ENCODE data around the gene NGFR.

Gene NGFR

DNA sequence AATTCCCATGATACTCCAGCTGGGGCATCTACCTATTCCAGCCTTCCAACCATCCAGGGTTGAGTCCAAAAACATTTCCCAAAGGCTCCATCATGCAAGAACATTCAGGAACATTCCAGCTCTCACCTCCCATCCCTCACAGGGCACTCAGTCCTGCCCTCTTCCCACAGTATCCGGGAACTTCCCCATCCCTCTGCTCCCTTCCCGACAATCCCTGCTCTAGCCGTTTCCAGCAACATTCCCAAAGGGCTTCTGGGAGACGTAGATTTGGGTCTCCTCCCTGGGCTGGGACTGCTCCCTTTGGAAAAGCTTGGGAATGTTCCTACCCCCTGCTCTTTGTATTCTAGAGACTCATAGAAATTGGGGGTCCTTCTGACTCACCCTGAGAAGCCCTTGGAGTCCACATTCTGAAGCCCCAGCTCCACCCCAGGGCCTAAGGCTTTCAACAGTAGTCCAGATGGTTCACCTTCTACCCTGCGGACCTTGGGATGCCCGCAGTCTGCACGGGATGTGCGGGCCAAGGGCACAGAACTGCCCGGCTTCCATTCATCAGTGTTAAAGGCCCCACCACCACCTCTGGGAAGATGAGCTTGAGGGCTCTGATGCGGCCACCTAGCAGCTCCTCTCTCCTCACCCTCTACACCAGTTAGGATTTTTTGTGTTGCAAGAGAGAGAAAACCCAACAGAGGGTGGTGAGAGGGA, 25.4 kb downstream of the NGFR start:
- H3K9ac ChIP-seq (ENCODE audit: insufficient read length) = no peak overlapping the region
- no peaks in the 10 kb centered on the region for H3K36me3 ChIP-seq (ENCODE audit: insufficient read depth, low read length)
- no peak for DNase-seq (ENCODE audit: low read depth, low spot score)
- H3K9me3 ChIP-seq (ENCODE audit: low read depth, low read length) = no peaks in the 10 kb centered on the region
- H3K4me3 ChIP-seq = no peak overlapping the region
- no peak for TF ChIP-seq FOXP2 (optimal IDR thresholded peaks at IDR 0.05; ENCODE audit: control extremely low read depth, extremely low read length, insufficient read depth)
- TF ChIP-seq POLR2AphosphoS5 (IDR thresholded peaks at IDR 0.05; ENCODE audit: borderline replicate concordance, low read depth, low read length) = no peak
- TF ChIP-seq EZH2 (IDR thresholded peaks at IDR 0.05) = no peak
- H3K27ac ChIP-seq = no peak overlapping the region

DNA sequence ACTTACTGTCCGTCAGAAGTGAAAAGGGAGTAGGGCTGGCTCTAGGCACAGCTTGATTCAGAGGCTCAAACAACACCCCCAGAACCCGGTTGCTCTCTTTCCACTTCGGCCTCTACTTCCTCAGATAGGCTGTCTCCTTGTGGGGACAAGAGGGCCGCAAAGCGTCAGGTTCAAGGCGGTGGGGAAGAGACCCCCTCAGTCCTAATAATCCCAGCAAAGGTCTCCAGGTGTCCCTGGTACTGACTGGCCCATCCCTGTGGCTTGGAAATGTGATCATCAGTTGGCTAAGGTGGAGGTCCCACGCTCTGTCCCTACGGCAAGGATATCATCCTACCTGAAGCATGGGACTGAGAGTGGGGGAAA, 26.0 kb downstream of the NGFR start:
- Histone ChIP-seq H3K4me3 (no peak overlapping the region), H3K27ac (no peak overlapping the region), H3K9me3 (ENCODE audit: low read depth, low read length) (no peaks in the 10 kb centered on the region), H3K36me3 (ENCODE audit: insufficient read depth, low read length) (no peaks in the 10 kb centered on the region), H3K9ac (ENCODE audit: insufficient read length) (no peak overlapping the region)
- no peak for DNase-seq (ENCODE audit: low read depth, low spot score)
- no peak for TF ChIP-seq EZH2 (IDR thresholded peaks at IDR 0.05)
- no peak for TF ChIP-seq POLR2AphosphoS5 (IDR thresholded peaks at IDR 0.05; ENCODE audit: borderline replicate concordance, low read depth, low read length)
- no peak for TF ChIP-seq FOXP2 (optimal IDR thresholded peaks at IDR 0.05; ENCODE audit: control extremely low read depth, extremely low read length, insufficient read depth)

DNA sequence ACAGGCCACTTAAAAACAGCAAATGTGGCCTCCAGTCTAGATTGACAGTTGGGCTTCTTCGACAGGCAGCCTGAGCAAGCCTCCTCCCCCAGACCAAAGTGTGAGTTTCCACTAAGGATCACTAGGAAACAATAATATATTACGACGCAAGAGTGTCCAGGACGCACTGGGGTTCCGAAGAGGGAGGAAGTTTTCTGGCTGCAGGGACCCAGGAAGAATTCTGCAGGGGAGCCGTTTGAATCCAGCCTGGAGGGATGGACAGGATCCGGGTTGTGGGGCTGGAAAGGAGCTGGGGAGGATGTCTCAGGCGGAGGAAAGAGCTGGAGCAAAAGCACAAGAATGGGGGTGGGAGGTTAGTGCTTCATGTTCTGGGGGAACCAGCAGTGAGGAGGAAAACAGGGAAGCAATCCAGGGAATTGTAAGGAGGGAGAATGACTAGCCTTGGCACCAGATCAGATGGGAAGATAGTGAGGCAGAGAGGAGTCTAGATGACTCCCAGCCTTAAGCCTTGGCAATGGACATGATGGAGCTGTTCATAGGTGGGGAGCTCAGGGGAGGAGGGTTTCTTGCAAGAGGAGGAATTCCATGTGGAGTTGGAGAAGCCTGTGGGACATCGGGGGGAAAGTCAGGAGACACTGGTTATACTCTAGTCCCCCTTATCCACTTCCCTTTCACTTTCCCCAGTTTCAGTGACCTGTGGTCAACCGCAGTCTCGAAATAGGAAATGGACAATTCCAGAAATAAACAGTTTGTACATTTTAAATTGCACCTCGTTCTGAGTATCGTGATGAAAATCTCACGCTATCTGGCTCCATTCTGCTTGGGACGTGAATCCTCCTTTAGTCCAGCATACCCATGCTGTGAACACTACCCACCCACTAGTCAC, 26.6 kb downstream of the NGFR start:
- H3K9ac ChIP-seq (ENCODE audit: insufficient read length) = no peak overlapping the region
- H3K36me3 ChIP-seq (ENCODE audit: insufficient read depth, low read length) = no peaks in the 10 kb centered on the region
- DNase-seq (ENCODE audit: low read depth, low spot score) = no peak
- no peak overlapping the region for H3K27ac ChIP-seq
- no peak overlapping the region for H3K4me3 ChIP-seq
- TF ChIP-seq EZH2 (IDR thresholded peaks at IDR 0.05) (no peak), FOXP2 (optimal IDR thresholded peaks at IDR 0.05; ENCODE audit: control extremely low read depth, extremely low read length, insufficient read depth) (no peak), POLR2AphosphoS5 (IDR thresholded peaks at IDR 0.05; ENCODE audit: borderline replicate concordance, low read depth, low read length) (no peak)
- no peaks in the 10 kb centered on the region for H3K9me3 ChIP-seq (ENCODE audit: low read depth, low read length)

DNA sequence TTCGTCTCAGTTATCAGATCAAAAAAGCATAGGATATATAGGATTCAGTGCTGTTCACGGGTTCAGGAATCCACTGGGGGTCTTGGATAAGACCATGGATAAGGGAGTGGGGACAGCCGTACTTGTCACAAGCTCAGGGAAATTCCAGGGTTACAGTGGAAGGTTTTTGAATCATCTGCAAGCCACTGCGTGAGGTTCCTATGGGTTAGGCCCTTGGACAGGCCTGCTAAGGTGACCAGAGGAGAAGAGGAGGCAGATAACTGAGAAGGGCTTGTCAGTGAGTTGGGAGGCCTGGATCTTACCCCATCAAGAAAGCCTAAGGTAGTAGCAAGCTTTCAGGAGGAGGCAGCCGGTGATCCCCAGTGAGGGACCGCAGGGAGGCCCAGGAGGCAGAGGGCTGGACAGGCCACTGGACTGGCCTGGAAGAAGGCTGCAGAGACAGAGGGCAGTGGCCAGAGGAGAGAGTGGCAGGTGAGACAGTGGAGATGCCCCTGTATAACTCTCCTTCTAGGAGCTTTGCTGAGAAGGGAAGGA, 27.3 kb downstream of the NGFR start:
- Histone ChIP-seq H3K9me3 (ENCODE audit: low read depth, low read length) (no peaks in the 10 kb centered on the region), H3K36me3 (ENCODE audit: insufficient read depth, low read length) (no peaks in the 10 kb centered on the region), H3K9ac (ENCODE audit: insufficient read length) (no peak overlapping the region), H3K27ac (no peak overlapping the region), H3K4me3 (no peak overlapping the region)
- DNase-seq (ENCODE audit: low read depth, low spot score) = no peak
- no peak for TF ChIP-seq POLR2AphosphoS5 (IDR thresholded peaks at IDR 0.05; ENCODE audit: borderline replicate concordance, low read depth, low read length)
- TF ChIP-seq EZH2 (IDR thresholded peaks at IDR 0.05) = no peak
- TF ChIP-seq FOXP2 (optimal IDR thresholded peaks at IDR 0.05; ENCODE audit: control extremely low read depth, extremely low read length, insufficient read depth) = no peak

DNA sequence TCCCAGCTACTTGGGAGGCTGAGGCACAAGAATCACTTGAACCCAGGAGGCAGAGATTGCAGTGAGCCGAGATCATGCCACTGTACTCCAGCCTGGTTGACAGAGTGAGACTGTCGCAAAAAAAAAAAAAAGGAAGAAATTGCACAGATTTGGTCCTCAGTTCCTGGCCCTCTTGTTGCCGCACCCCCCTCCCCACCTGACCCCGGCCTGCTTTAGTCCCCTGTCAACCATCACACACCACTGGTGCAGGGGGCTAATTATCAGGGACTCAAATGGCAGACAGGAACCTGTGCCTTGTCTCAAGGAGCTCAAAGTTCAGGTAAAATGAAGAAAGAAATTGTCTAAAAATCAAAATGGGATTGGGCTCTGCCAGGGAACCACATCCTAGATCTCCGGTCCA, 28.1 kb downstream of the NGFR start:
- Histone ChIP-seq H3K9ac (ENCODE audit: insufficient read length) (no peak overlapping the region), H3K36me3 (ENCODE audit: insufficient read depth, low read length) (no peaks in the 10 kb centered on the region), H3K4me3 (no peak overlapping the region), H3K9me3 (ENCODE audit: low read depth, low read length) (no peaks in the 10 kb centered on the region), H3K27ac (no peak overlapping the region)
- DNase-seq (ENCODE audit: low read depth, low spot score) = no peak
- no peak for TF ChIP-seq EZH2 (IDR thresholded peaks at IDR 0.05)
- no peak for TF ChIP-seq FOXP2 (optimal IDR thresholded peaks at IDR 0.05; ENCODE audit: control extremely low read depth, extremely low read length, insufficient read depth)
- TF ChIP-seq POLR2AphosphoS5 (IDR thresholded peaks at IDR 0.05; ENCODE audit: borderline replicate concordance, low read depth, low read length) = no peak

DNA sequence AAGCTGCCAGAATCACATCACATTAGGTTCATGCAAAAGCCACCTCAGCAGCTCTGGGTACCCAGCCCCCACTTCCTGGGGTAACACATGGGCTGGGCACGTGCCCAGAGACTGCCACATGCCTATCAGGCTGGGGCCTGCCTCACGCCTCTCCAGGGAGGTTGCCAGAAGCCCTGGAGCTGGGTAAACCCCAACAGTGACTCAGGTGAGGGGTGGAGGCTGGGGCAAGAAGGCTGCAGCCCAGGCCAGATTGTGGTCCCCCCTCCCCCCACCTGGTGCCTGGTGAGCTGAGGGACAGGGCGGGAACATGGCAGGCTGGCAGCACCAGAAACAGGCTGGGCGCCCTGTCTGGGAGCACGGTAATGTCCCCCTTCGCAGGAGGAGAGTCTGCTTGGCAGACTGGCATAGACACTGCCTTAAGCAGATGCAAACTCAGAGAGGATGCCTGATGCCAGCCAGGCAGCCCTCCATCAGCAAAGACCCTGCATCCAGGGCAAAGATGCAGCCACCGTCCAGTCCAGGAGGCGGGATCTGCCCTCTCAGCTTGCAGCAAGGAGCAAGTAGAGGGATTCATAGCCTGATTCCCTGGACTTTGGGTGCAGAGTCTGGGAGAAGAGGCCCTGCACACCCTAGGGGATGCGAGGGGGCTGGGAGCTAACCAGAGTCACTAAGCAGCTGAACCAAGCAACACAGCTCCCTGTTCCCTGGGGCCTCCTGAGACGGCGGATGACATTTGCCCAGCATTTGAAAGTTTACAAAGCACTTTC, 28.8 kb downstream of the NGFR start:
- Histone ChIP-seq H3K9ac (ENCODE audit: insufficient read length) (no peak overlapping the region), H3K9me3 (ENCODE audit: low read depth, low read length) (no peaks in the 10 kb centered on the region), H3K27ac (no peak overlapping the region), H3K4me3 (no peak overlapping the region), H3K36me3 (ENCODE audit: insufficient read depth, low read length) (no peaks in the 10 kb centered on the region)
- TF ChIP-seq FOXP2 (optimal IDR thresholded peaks at IDR 0.05; ENCODE audit: control extremely low read depth, extremely low read length, insufficient read depth) (no peak), EZH2 (IDR thresholded peaks at IDR 0.05) (no peak), POLR2AphosphoS5 (IDR thresholded peaks at IDR 0.05; ENCODE audit: borderline replicate concordance, low read depth, low read length) (no peak)
- no peak for DNase-seq (ENCODE audit: low read depth, low spot score)

DNA sequence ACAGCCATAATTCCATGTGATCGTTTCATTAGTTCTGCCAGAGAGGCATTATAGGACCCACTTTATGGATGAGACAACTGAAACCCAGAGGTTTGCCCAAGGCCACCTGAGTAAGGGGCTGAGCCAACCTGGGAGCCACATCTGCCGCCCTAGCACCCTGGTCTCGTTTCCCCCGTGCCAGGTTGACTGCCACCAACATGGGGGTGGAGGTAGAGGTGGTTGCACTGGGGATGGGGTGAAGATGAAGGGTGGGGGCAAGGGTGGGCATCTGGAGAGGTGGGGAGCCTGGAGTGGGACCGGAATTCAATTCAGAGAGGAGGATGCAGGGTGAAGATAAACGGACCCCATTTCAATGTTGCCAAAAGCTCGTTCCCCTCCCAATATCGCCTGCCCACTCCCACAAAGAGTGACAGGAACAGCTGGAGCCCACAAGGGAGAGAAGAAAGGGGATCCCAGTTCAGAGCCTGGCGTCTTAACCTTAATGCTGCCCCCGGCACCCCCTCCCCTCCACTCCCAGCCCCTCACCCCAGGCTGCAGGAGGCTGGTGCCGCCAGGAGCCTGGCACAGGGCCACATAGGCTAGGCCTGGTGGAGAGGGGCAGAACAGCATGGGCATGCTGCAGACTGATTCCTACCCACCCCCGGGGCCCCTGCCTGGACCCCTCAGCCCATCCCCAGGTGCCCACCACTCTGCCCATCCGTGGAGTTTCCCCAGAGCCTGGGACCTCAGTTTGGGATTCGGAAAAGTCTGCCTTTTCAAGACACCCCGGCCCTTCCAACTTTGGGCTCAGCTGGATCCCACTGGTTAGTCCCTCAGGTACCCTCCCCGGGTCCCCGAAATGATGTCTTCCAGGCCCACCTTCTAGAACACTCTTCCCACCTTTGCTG, 29.6 kb downstream of the NGFR start:
- no peaks in the 10 kb centered on the region for H3K9me3 ChIP-seq (ENCODE audit: low read depth, low read length)
- no peak overlapping the region for H3K27ac ChIP-seq
- no peak for DNase-seq (ENCODE audit: low read depth, low spot score)
- H3K4me3 ChIP-seq = no peak overlapping the region
- H3K36me3 ChIP-seq (ENCODE audit: insufficient read depth, low read length) = no peaks in the 10 kb centered on the region
- no peak for TF ChIP-seq POLR2AphosphoS5 (IDR thresholded peaks at IDR 0.05; ENCODE audit: borderline replicate concordance, low read depth, low read length)
- H3K9ac ChIP-seq (ENCODE audit: insufficient read length) = no peak overlapping the region
